Measurements from ENCODE around the gene SPCS3.

The SPCS3 gene

DNA sequence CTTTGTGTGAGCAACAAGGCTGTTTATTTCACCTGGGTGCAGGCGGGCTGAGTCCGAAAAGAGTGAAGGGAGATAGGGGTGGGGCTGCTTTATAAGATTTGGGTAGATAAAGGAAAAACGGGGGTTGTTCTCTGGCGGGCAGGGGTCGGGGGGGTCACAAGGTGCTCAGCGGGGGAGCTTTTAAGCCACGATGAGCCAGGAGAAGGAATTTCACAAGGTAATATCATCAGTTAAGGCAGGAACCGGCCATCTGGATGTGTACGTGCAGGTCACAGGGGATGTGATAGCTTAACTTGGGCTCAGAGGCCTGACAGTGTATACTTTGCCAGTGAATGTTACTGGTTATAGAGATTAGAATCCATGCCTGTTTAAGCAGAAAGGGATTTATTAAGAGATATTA, 19.7 kb upstream of the SPCS3 start:
- H3K27me3 ChIP-seq (ENCODE audit: insufficient read depth, low read length): no peaks in the 10 kb centered on the region
- H4K20me1 ChIP-seq (ENCODE audit: insufficient read depth, low read length): no peaks in the 10 kb centered on the region
- H3K9me2 ChIP-seq (ENCODE audit: low read depth, low read length): no peaks in the 10 kb centered on the region
- H3K36me3 ChIP-seq (ENCODE audit: insufficient read depth, low read length): no peaks in the 10 kb centered on the region
- no peaks in the 10 kb centered on the region for H3K79me2 ChIP-seq (ENCODE audit: insufficient read depth, low read length)
- H3K4me2 ChIP-seq (ENCODE audit: low read length): no peak overlapping the region
- no peak overlapping the region for H2AFZ ChIP-seq (ENCODE audit: low read length)
- no peak overlapping the region for H3K27ac ChIP-seq (ENCODE audit: low read depth, low read length, poor library complexity, severe bottlenecking)
- no peak overlapping the region for H3K9ac ChIP-seq (ENCODE audit: low read length)
- H3F3A ChIP-seq (ENCODE audit: insufficient read depth, low read length): no peaks in the 10 kb centered on the region
- no peaks in the 10 kb centered on the region for H3K9me3 ChIP-seq (ENCODE audit: low read length)
- TF ChIP-seq EZH2 (IDR thresholded peaks at IDR 0.05; ENCODE audit: borderline replicate concordance, low read length): no peak
- TF ChIP-seq, protein P1, sequence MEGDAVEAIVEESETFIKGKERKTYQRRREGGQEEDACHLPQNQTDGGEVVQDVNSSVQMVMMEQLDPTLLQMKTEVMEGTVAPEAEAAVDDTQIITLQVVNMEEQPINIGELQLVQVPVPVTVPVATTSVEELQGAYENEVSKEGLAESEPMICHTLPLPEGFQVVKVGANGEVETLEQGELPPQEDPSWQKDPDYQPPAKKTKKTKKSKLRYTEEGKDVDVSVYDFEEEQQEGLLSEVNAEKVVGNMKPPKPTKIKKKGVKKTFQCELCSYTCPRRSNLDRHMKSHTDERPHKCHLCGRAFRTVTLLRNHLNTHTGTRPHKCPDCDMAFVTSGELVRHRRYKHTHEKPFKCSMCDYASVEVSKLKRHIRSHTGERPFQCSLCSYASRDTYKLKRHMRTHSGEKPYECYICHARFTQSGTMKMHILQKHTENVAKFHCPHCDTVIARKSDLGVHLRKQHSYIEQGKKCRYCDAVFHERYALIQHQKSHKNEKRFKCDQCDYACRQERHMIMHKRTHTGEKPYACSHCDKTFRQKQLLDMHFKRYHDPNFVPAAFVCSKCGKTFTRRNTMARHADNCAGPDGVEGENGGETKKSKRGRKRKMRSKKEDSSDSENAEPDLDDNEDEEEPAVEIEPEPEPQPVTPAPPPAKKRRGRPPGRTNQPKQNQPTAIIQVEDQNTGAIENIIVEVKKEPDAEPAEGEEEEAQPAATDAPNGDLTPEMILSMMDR (IDR thresholded peaks at IDR 0.05; ENCODE audit: low read length): no peak
- H3K4me1 ChIP-seq (ENCODE audit: insufficient read depth, low read length, severe bottlenecking): no peaks in the 10 kb centered on the region
- H3K4me3 ChIP-seq (ENCODE audit: low read depth, low read length, poor library complexity, severe bottlenecking): no peak overlapping the region

DNA sequence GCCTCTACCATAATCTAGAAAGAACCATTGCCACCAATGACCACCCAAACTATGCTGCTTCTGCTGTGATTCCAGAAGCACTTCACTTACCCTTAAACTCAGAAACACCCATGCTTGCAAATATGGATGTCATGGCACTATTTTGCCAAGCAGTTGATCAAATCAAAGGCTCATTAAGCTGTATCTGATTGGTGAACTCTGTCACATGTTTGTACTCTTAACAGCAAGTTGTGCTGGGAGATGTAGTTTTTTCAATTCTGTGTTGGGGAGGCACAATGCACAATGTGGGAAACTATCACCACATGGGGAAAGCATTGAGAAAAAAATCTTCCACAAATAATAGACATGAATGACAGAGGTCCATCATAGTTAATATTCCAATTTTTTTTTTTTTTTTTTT, 19.2 kb upstream of the SPCS3 start:
- H3K4me1 ChIP-seq (ENCODE audit: insufficient read depth, low read length, severe bottlenecking): no peaks in the 10 kb centered on the region
- no peak overlapping the region for H3K4me3 ChIP-seq (ENCODE audit: low read depth, low read length, poor library complexity, severe bottlenecking)
- H3K9me3 ChIP-seq (ENCODE audit: low read length): no peaks in the 10 kb centered on the region
- no peaks in the 10 kb centered on the region for H3K9me2 ChIP-seq (ENCODE audit: low read depth, low read length)
- H3K4me2 ChIP-seq (ENCODE audit: low read length): no peak overlapping the region
- H3K9ac ChIP-seq (ENCODE audit: low read length): no peak overlapping the region
- no peaks in the 10 kb centered on the region for H3K36me3 ChIP-seq (ENCODE audit: insufficient read depth, low read length)
- no peak overlapping the region for H2AFZ ChIP-seq (ENCODE audit: low read length)
- TF ChIP-seq, protein P1 (IDR thresholded peaks at IDR 0.05; ENCODE audit: low read length): no peak
- TF ChIP-seq EZH2 (IDR thresholded peaks at IDR 0.05; ENCODE audit: borderline replicate concordance, low read length): no peak
- H3K79me2 ChIP-seq (ENCODE audit: insufficient read depth, low read length): no peaks in the 10 kb centered on the region
- no peak overlapping the region for H3K27ac ChIP-seq (ENCODE audit: low read depth, low read length, poor library complexity, severe bottlenecking)
- H4K20me1 ChIP-seq (ENCODE audit: insufficient read depth, low read length): no peaks in the 10 kb centered on the region
- no peaks in the 10 kb centered on the region for H3K27me3 ChIP-seq (ENCODE audit: insufficient read depth, low read length)
- H3F3A ChIP-seq (ENCODE audit: insufficient read depth, low read length): no peaks in the 10 kb centered on the region

- no peaks in the 10 kb centered on the region for H3F3A ChIP-seq (ENCODE audit: insufficient read depth, low read length)
- H3K9me2 ChIP-seq (ENCODE audit: low read depth, low read length): no peaks in the 10 kb centered on the region
- H3K79me2 ChIP-seq (ENCODE audit: insufficient read depth, low read length): no peaks in the 10 kb centered on the region
- no peaks in the 10 kb centered on the region for H4K20me1 ChIP-seq (ENCODE audit: insufficient read depth, low read length)
- TF ChIP-seq EZH2 (IDR thresholded peaks at IDR 0.05; ENCODE audit: borderline replicate concordance, low read length): no peak
- TF ChIP-seq, protein P1 (IDR thresholded peaks at IDR 0.05; ENCODE audit: low read length): no peak
- H3K4me1 ChIP-seq (ENCODE audit: insufficient read depth, low read length, severe bottlenecking): no peaks in the 10 kb centered on the region
- H3K4me2 ChIP-seq (ENCODE audit: low read length): no peak overlapping the region
- H3K36me3 ChIP-seq (ENCODE audit: insufficient read depth, low read length): no peaks in the 10 kb centered on the region
- H3K9ac ChIP-seq (ENCODE audit: low read length): no peak overlapping the region
- H3K9me3 ChIP-seq (ENCODE audit: low read length): no peaks in the 10 kb centered on the region
- H3K27ac ChIP-seq (ENCODE audit: low read depth, low read length, poor library complexity, severe bottlenecking): no peak overlapping the region
- no peaks in the 10 kb centered on the region for H3K27me3 ChIP-seq (ENCODE audit: insufficient read depth, low read length)
- H2AFZ ChIP-seq (ENCODE audit: low read length): no peak overlapping the region
- H3K4me3 ChIP-seq (ENCODE audit: low read depth, low read length, poor library complexity, severe bottlenecking): no peak overlapping the region
These were observed 17.2 kb upstream of the SPCS3 start for GRCh38 chr4:176302283-176303275.
